KOPT-K1 (cell line): ENCODE measurements around the gene TRIM24.
"Not testable (repeated sequence)": the region's sequence is repeated elsewhere in the genome, so short reads cannot be mapped to it uniquely, and the experiment has no call there.

Source experiments
- H3K27ac ChIP-seq: fragments of 200-600 bp; sonication (generic); 2 replicates; pipeline ENCODE4 v1.5.1; 2016; ENCODE audit warnings: antibody characterized with exemption, mild to moderate bottlenecking, low read depth, low read length; ENCODE audit not compliant: poor library complexity, severe bottlenecking
- H3K36me3 ChIP-seq: fragments of 200-600 bp; sonication (generic); 2 replicates; pipeline ENCODE4 v1.5.1; 2017; ENCODE audit warnings: antibody characterized with exemption, mild to moderate bottlenecking, low read length, moderate library complexity; ENCODE audit not compliant: insufficient read depth
- H3K9me3 ChIP-seq: fragments of 200-600 bp; sonication (generic); 2 replicates; pipeline ENCODE4 v1.5.1; 2017; ENCODE audit warnings: antibody characterized with exemption, low read length, mild to moderate bottlenecking; ENCODE audit not compliant: insufficient read depth, poor library complexity, severe bottlenecking

TRIM24 gene

DNA sequence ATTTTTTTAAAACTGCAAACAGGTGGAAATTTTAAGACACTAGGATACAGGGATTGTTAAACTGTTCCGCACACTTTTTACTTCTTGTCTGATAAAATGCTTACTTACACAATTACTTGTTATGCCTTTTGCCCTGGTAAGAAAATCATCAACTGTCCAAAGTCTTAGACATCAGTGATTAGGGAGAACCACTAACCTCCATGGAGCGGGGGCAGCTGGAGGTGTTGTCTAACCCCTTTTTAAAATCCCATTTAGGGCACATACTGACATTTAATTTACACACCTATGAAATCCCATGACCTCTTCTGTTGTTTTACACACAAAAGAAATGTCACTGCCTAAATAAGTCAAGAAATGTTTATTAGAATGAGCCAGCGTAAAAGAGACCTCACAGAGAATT lies 65.7 kb downstream of the TRIM24 start:
- Histone ChIP-seq H3K9me3 (peaks cover 72% of the 10 kb centered on the region), H3K27ac (no peak overlapping the region), H3K36me3 (peaks cover 98% of the 10 kb centered on the region)

DNA sequence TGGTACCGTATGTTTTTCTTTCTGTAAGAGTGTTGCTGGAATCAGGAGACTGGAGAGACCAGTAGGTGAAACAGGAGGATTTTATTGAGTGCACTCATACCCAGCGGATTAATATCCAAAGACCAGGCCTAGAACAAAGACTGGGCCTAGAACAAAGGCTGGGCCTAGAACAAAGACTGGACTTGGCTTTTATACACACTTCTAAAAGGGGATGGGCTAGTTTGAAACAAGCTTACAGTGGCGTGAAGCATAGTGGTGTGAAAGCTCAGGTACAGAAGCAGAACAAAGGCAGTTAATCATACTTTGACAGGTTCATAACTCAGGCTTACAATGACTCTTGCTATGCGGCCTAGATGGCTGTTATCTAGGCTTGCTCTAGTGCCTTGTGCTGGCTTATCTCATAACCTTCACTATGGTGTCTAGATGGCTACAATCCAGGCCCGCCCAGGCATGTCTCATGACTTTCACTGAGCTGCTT lies 67.7 kb downstream of the TRIM24 start:
- H3K36me3 ChIP-seq, result peaks cover 83% of the 10 kb centered on the region

DNA sequence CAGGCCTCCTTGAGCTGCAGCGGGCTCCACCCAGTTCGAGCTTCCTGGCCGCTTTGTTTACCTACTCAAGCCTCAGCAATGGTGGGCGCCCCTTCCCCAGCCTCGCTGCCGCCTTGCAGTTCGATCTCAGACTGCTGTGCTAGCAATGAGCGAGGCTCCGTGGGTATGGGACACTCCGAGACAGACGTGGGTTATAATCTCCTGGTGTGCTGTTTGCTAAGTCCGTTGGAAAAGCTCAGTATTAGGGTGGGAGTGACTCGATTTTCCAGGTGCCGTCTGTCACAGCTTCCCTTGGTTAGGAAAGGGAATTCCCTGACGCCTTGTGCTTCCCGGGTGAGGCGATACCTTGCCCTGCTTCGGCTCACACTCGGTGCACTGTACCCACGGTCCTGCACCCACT lies 76.8 kb downstream of the TRIM24 start:
- not testable (repeated sequence) for H3K27ac ChIP-seq
- Histone ChIP-seq H3K9me3 (peaks cover 21% of the 10 kb centered on the region), H3K36me3 (peaks cover 65% of the 10 kb centered on the region)

More for the DNA sequence above, 67.7 kb downstream of the TRIM24 start:
- no peak overlapping the region for H3K27ac ChIP-seq
- H3K9me3 ChIP-seq, result peaks cover 74% of the 10 kb centered on the region

DNA sequence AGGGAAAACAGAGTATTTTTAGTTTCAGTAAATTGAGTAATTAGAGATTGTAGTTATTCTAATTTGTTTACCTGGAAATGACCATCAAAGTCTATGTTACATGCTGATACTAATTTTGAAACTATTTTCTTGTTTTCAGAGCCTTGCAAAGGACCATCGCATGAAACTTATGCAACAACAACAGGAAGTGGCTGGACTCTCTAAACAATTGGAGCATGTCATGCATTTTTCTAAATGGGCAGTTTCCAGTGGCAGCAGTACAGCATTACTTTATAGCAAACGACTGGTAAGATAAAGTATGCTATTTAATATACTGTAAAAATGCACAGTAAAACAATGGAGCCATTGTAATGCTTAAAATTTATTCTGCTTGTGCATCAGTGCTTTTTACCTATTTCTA lies 78.5 kb downstream of the TRIM24 start:
- Histone ChIP-seq H3K9me3 (peaks cover 25% of the 10 kb centered on the region), H3K27ac (no peak overlapping the region), H3K36me3 (peaks cover 81% of the 10 kb centered on the region)

DNA sequence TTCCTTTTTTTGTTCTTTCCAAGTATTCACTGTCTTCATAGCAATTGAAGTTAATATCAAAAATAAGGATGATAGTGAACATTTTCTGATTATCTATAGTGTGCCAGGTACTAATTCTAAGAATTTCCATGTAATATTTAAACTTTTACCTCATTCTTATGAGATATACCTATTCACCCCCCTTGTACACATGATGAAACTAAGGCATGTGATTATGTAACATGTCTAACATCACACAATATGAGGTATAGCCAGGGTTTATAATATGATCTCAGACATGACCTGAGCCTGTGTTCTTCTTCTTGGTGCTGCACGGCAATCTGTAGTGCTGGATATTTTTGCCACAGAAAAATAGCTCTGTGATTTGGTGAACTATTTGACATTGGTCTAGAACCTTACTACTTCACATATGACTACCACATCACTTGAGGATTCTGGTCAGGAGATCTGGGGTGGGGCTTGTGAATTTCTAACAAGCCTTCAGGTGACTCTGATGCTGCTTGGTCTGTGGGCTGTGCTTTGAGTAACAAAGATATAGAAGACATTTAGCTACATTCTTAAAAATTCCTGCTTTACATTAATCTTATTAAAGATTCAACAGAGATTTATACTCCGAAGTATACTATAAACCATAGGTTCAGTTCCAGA lies 79.1 kb downstream of the TRIM24 start:
- Histone ChIP-seq H3K9me3 (peaks cover 31% of the 10 kb centered on the region), H3K36me3 (peaks cover 87% of the 10 kb centered on the region), H3K27ac (no peak overlapping the region)

DNA sequence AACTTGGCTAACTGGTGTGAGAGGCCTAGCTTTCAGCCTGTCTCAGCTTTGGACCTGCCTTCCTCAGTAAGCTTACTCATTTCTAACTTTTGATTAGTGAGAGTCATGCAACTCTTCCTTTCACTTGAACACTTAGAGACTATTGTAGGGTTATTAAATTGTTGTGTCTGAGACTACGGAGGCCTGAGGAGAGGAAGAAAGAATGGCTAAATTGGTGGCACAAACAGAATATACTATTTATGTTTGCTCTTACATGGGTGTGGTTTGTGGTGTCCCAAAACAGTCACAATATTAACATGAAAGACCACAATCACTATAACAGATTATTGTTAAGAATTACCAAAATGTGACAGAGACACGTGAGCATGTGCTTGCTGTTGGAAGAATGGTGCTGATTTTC lies 82.1 kb downstream of the TRIM24 start:
- peaks cover 53% of the 10 kb centered on the region for H3K9me3 ChIP-seq
- no peak overlapping the region for H3K27ac ChIP-seq
- H3K36me3 ChIP-seq, result peaks cover 99% of the 10 kb centered on the region

DNA sequence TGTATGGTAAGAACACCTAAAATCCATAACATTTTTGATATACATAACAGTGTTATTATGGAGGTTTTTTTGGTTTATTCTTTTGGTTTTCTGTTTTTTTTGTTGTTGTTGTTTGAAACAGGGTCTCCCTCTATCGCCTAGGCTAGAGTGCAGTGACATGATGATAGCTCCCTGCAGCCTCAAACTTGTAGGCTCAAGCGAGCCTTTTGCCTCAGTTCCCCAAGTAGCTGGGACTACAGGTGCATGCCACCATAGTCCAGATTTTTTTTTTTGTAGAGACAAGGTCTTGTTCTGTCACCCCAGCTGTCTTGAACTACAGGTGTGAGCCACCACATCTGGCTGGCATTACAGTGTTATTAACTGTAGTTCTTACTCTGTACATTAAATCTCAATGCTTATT lies 83.7 kb downstream of the TRIM24 start:
- Histone ChIP-seq H3K36me3 (peaks cover 96% of the 10 kb centered on the region), H3K27ac (no peak overlapping the region), H3K9me3 (peaks cover 61% of the 10 kb centered on the region)

DNA sequence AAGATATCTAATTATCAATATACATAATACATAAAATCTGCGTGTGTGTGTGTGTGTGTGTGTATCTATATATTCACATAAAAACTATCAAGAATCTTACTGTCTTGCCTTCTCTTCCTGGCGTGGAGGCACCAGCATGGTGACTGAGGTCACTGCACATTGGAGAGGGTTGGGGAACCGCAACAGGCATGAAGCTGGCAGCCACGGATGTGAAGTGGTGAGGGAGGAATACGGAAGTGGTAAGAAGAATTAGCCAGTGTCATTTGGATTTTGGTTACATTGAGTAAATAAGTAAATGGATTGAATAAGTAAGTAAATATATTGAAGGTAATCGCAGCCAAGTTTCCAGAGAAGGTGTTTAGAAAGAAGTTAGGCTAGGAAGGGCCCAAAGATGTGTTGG lies 85.1 kb downstream of the TRIM24 start:
- Histone ChIP-seq H3K27ac (no peak overlapping the region), H3K36me3 (peaks cover 96% of the 10 kb centered on the region), H3K9me3 (peaks cover 61% of the 10 kb centered on the region)

DNA sequence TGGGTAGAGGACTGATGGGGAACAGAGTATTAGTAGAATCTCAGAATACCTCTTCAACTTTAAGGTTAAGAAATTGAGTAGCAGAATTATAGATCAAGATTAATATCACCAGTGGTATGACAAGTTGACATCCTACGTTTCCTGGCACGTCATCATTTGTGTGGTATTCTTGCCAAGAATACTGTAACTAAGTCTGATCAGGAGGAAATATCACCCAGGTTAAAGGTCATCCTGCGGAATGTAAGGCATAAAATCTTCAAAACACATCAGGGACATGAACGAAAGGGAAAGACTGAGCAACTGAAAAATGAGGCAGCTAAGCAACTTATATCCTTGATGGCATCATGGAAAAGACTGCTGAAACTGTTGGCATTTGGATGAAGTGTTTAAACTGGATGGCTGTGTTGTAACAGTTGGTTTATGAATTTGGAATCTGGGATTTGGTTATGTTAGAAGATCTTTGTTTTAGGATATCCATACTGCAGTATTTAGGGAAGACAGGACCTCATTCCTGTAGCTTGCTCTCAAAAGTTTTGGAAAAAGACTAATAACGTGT lies 86.1 kb downstream of the TRIM24 start:
- Histone ChIP-seq H3K36me3 (peaks cover 96% of the 10 kb centered on the region), H3K27ac (no peak overlapping the region), H3K9me3 (peaks cover 58% of the 10 kb centered on the region)

DNA sequence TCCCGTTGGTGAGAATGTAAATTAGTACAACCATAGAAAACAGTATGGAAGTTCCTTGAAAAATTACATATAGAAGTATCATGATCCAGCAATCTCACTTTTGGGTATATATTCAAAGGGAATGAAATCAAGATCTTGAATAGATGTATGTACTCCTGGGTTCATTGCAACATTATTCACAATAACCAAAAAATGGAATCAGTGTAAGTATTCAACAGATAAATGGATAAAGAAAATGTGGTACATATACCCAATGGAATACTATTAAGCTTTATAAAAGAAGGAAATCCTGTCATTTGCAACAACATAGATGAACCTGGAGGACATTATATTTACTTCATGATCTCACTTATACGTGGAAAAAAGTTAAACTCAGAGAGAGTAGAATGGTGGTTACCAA lies 86.8 kb downstream of the TRIM24 start:
- peaks cover 96% of the 10 kb centered on the region for H3K36me3 ChIP-seq
- peaks cover 55% of the 10 kb centered on the region for H3K9me3 ChIP-seq
- no peak overlapping the region for H3K27ac ChIP-seq

DNA sequence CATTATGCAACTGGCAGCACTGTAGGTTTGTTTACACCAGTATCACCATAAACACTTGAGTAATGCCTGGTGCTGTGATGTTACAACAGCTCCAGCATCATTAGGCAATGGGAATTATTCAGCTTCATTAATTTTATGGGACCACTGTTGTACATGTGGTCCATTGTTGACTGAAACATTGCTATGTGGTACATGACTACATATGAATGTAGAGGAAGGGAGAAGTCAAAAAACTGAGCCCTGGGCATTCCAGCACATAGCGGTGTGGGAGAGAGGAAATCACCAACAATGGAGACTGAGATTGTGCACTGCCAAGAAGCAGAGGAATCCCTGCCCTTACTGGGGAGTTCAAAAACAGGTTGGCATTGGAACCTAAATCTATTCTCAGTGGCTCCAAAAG lies 89.0 kb downstream of the TRIM24 start:
- Histone ChIP-seq H3K36me3 (peaks cover 97% of the 10 kb centered on the region), H3K9me3 (peaks cover 68% of the 10 kb centered on the region), H3K27ac (no peak overlapping the region)

DNA sequence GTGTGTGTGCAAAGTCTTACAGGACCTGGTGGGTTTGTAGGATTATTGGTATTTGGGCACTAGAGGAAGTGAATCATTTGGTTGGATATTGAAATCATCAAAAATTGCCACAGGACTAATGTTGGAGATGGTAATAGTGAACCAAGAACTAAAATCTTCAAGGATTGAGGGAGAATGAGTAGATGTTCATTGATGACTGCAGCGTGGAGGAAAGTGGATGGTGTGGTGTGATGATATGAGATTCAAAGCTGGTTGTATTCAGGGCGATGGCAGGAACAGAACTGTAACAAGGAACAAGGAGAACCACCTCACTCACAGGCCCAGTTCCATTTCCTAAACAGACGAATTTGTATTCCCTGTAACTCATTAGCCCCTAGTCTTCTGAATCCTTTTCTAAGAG lies 90.3 kb downstream of the TRIM24 start:
- peaks cover 68% of the 10 kb centered on the region for H3K9me3 ChIP-seq
- peaks cover 97% of the 10 kb centered on the region for H3K36me3 ChIP-seq
- H3K27ac ChIP-seq, result no peak overlapping the region

DNA sequence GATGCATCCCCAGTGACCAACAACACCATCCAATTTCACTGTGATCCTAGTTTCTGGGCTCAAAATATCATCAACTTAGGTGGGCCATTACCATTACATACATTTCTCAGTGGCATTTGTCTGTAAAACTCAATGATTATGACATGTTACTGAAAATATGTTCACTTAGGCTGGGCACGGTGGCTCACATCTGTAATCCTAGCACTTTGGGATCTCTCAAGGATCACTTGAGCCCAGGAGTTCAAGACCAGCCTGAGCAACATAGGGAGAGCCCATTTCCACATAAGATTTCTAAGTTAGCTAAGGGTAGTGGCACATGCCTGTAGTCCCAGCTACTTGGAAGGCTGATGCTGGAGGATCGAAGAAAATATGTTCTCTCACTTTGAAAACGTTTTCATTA lies 91.0 kb downstream of the TRIM24 start:
- H3K27ac ChIP-seq, result no peak overlapping the region

DNA sequence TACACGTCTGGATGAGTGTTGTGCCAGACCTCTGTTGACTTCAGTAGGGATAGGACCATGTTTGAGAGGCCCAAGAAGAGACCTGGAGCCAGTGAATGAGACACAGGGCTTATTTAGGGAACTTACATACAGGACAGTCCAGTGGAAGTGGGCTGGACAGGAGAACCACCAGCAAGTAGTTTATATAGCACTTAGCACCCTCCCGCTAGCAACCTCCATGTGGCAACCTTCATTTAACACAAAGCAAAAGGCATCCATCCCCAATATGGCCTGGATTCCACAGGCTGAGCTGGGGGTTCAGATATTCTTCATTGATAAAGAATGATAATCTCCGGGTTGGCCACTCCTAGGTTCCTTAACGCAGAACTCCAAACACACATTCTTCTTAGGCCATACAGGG lies 93.7 kb downstream of the TRIM24 start:
- Histone ChIP-seq H3K36me3 (peaks cover 100% of the 10 kb centered on the region), H3K27ac (no peak overlapping the region), H3K9me3 (peaks cover 85% of the 10 kb centered on the region)

More for the DNA sequence above, 91.0 kb downstream of the TRIM24 start:
- peaks cover 71% of the 10 kb centered on the region for H3K9me3 ChIP-seq
- peaks cover 97% of the 10 kb centered on the region for H3K36me3 ChIP-seq

DNA sequence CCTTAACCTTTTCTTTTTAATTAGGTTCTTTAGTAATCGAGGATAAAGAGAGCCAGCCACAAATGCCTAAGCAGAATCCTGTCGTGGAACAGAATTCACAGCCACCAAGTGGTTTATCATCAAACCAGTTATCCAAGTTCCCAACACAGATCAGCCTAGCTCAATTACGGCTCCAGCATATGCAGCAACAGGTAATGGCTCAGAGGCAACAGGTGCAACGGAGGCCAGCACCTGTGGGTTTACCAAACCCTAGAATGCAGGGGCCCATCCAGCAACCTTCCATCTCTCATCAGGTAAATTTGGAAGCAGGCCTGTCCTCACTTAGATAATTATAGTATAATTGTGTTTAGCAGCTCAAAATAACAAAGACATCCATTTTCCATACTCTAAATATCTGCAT lies 94.6 kb downstream of the TRIM24 start:
- H3K9me3 ChIP-seq, result peaks cover 87% of the 10 kb centered on the region
- peaks cover 100% of the 10 kb centered on the region for H3K36me3 ChIP-seq
- no peak overlapping the region for H3K27ac ChIP-seq

DNA sequence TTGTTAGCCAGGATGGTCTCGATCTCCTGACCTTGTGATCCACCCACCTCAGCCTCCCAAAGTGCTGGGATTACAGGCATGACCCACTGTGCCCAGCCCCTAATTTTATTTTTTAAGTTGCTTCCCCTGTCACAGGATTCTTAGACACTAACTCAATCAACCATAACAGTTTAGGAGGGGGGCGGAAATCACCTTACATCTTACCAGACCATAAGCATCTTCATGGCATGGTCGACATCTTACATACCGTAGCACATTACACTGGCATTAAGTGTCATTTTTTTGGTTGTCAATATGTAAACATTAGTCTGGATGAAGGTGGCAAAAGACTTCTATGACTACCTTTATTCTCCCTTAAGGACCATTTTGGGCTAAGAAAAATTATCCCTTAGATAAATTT lies 95.6 kb downstream of the TRIM24 start:
- Histone ChIP-seq H3K27ac (no peak overlapping the region), H3K9me3 (peaks cover 95% of the 10 kb centered on the region), H3K36me3 (peaks cover 100% of the 10 kb centered on the region)
